Ecto neural progenitor cell (in vitro differentiated cells): Measurements from ENCODE around the gene TMEM267.
"Not testable (repeated sequence)": the region's sequence is repeated elsewhere in the genome, so short reads cannot be mapped to it uniquely, and the experiment has no call there.

ENCODE experiments used
- DNase-seq: peaks from one replicate; pipeline ENCODE4 v3.0.0-alpha.2; 2018; ENCODE audit warnings: low spot score

Gene TMEM267, protein sequence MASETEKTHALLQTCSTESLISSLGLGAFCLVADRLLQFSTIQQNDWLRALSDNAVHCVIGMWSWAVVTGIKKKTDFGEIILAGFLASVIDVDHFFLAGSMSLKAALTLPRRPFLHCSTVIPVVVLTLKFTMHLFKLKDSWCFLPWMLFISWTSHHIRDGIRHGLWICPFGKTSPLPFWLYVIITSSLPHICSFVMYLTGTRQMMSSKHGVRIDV

GRCh38 chr5:43483298-43484105 is at the start of gene TMEM267:
Gene TMEM267 (minus strand): TSS chr5:43483865. CDS start chr5:43453969, 29,896 bp downstream.
- peak; percentile 92 for DNase-seq

DNA sequence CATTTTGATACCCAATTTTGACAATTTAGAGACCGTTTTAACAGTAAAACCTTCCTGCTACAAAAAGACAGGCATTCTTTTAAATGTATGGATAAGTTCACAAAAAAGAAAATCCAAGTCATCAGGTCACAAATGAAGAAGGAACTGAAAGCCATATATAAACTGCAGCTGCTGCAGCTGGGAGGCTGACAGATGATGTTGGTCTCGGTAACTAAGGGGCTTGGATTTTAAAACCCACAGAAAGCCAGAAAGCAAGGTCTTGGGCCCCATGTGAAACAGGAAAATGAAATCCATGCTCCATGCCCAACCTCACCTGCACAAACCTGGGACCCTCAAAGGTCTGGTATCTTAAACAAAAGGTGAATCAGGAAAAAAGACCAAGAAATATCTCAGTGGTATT is 47.0 kb upstream of the TMEM267 start:
- DNase-seq: no peak

DNA sequence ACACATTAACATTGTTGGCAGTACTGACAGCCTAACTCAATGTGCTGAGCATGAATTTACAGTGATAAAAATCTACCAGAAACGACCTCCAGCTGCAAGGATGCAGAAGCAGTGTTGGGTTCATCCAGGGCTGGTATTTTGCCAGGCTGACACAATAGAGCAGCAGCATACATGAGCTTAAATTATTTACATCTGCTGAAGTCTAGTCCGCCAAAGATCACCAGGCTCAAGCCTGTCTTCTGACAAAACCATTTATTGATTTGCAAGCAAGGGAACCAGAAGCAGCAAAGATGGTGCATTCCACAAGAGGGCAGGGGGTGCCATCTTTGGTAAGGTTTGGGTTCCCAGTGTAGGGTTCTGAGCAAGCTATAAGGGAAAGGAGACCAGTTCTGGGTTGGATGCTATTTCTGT is 40.0 kb upstream of the TMEM267 start:
- no peak for DNase-seq

GRCh38 chr5:43520615-43521014 is 37.0 kb upstream of the TMEM267 start:
- DNase-seq: no peak

DNA sequence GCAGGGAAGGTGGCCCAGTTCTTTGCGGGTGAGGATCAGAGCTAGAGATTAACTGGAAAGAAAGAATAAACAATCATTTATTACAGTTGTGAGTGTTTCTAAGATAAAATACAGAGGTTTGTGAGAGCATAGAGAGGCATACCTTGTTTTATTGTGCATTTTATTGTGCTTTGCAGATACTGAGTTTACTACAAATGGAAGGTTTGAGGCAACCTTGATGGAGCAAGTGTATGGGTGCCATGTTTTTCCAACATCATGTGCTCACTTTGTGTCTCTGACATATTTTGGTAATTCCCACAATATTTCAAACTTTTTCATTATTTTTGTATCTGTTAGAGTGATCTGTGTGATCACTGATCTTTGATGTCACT is 32.0 kb upstream of the TMEM267 start:
- DNase-seq: no peak

DNA sequence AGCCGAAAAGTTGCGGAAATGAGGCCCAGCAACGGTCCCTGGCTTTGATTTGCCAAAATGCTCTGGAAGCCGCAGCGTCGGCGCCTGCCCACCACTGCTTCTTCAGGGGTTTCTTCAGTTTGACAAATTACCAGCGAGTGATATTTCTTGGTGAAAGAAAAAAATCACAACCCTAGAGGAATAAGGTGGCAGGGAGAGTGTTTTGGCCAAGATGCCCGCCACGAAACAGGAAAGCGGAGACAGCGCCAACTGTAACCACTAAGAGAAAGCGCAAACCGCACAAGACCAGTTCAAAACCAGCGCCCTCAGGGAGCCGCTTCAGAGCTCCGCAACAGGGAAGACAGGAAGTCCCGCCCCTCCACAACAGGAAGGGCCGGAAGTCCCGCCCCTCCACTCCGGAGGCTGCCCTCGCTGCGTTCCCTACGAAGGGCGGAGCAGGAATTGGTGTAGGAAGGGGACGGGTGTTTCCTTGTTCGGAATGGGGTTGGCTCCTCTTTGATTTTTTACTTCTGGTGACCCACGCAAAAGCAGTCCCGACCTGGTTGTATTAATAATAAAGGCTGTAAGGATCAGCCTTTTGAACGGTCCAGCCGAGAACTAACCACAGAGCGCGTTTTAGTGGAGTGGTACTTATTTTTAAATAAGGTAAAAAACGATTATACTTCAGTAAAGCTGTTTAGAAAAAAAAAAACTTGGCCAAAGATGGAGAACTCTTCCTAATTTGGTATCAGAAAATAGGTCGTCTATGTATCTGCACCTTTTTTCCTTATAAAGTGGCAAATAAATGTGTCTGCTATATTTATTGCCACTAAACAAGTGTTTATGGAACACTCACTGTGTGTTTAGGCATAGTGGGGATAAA is 31.4 kb upstream of the TMEM267 start, which contains the start of gene C5orf34:
Gene C5orf34 (minus strand): TSS at position 333 of the 862 bp plus-strand sequence. CDS start 5,809 bp downstream, outside the sequence.
- peak; percentile 95 for DNase-seq

GRCh38 chr5:43514471-43514815 is 30.8 kb upstream of the TMEM267 start:
- no peak for DNase-seq

GRCh38 chr5:43514025-43514424 is 30.4 kb upstream of the TMEM267 start:
- no peak for DNase-seq

- not testable (repeated sequence) for DNase-seq
Measured at GRCh38 chr5:43511062-43511461, 27.4 kb upstream of the TMEM267 start.

DNA sequence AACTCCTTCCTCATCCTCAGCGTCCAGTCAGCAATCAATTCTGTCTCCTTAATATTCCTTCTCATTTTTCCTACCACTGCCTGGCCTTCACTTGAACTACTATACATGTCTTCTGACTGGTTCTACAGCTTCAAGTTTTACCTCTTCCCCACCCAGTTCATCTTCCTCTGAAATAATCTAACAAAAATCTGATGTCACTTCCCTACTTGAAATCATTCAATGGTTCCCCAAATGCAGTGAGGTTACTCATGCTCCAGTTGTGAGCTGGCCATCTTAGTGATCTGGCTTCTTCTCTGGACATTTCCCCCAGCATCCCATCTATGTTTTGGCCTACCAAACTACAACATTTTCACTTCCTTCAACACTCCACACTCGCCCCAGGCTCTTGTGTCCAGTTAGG is 14.9 kb upstream of the TMEM267 start:
- DNase-seq: no peak

GRCh38 chr5:43497311-43498104 is 13.8 kb upstream of the TMEM267 start:
- no peak for DNase-seq

- no peak for DNase-seq
Measured at GRCh38 chr5:43491326-43491725, 7.7 kb upstream of the TMEM267 start.

- DNase-seq: no peak
Measured at GRCh38 chr5:43486353-43486752, 2.7 kb upstream of the TMEM267 start.

DNA sequence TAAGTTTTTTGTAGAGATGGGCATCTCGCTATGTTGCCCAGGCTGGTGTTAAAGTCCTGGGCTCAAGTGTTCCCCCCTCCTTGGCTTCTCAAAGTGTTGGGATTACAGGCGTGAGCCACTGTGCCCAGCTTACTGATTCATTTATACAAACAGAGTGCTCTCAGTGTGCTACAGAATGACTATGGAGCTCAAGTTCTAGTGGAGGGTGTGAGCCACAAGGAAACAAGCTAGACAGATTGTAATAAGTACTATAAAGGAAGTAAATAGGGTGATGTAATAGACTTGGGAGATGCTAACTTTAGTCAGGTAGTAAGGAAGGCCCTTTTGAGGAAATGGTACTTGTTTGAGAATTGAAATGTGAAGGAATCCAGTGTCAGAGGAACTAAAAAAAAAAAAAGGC is 1.7 kb upstream of the TMEM267 start:
- no peak for DNase-seq

DNA sequence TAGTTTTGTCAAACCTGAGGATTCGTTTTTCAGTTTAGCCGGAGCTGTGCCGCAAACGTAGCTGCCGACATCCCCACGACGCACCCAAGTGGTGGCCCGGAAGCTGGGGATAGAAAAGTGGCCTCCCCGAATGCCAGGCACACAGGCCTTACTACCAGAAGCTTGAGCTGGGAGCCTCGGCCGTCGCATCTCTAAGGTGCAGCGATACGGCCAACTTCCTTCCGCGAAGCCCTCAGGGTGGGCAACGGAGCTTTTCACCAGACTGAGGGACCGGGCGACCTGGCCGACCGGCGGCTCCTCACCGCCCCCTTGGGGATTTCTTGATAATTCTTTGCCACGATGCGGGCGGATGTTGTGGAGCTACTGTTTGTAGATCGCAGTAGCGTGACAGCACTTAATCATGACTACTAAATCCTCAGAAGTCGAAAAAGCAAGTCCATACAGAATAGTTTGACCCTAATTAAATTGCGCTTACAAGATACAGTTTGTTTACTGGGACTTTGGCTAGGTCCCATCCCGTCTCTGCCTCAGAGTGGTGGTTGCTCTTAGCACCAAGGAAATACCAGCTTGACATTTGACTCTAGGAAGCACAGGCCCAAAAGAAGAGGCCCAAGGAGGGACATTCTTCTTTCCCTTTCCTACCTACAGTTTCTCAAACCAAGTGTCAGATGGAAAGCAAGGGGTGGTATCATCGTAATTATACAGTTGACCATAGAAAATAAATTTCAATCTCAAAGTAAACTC is 613 bp upstream of the TMEM267 start:
- DNase-seq: peak; percentile 90

GRCh38 chr5:43482490-43483297 is 971 bp downstream of the TMEM267 start:
- no peak for DNase-seq

DNA sequence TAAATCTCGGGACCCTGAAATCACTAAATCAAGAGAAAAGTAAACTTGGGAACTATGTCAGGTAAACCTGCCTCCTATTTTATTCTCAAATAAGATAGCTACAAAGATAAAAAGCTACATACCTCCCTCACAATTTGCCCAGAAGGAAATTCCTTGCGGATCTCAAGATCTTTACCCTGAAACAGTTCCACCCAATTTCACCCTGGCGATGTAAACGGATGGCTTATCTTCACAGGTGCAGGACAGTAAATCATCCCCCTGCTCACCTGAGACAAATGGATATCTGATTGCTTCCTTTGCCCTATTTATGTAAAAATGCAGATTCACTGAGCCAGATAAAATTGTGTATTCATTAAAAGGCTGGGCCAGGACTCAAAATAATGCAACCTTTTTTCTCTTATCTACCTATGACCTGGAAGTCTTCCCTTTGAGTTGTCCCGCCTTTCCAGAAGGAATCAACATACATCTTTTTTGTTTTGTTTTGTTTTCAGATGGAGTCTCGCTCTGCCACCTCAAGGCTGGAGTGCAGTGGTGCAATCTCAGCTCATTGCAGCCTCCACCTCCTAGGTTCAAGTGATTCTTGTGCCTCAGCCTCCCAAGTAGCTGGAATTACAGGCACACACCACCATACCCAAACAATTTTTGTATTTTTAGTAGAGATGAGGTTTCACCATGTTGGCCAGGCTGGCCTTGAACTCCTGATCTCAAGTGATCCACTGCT is 13.8 kb downstream of the TMEM267 start:
- no peak for DNase-seq

DNA sequence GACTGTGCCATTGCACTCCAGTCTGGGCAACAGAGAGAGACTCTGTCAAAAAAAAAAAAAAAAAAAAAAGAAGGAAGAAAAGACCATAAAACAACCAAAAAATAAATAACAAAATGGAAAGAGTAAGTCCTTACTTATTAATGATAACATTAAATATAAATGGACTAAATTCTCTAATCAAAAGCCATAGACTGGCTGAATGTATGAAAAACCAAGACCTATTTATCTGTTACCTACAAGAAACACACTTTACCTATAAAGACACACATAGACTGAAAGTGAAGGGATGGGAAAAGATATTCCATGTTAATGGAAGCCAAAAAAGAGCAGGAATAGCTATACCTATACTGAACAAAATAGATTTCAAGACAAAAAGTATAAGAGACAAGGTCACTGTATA is 16.6 kb downstream of the TMEM267 start:
- no peak for DNase-seq

- DNase-seq: not testable (repeated sequence)
Measured at GRCh38 chr5:43465455-43465854, 18.2 kb downstream of the TMEM267 start.

DNA sequence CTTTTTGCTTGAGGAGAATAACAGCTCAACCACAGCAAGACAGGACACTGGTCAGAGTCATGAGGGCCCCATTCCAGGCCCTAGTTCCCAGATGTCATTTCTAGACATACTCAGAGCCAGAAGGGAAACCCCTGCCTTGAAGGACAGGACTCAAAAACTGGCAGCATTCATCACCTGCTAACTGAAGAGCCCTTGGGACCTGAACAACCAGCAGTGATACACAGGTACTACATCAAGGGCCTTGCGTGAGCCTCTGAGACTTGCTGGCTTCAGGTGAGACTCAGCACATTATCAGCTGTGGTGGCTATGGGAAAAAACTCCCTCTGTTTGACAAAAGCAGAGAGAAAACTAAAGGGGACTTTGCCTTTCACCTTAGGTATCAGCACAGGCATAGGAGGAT is 22.6 kb downstream of the TMEM267 start:
- DNase-seq: no peak
